HG02938 (cell line): Measurements from ENCODE around the gene STIP1.

Experiments used
- ATAC-seq: cut with Tn5 transposase; IDR thresholded peaks from one replicate; pipeline ENCODE4 v1.9.1; 2021; ENCODE audit warnings: mild to moderate bottlenecking, moderate library complexity; ENCODE audit not compliant: unreplicated experiment

Gene STIP1

GRCh38 chr11:64196626-64197025, 10.7 kb downstream of the STIP1 start:
- no peak for ATAC-seq

- ATAC-seq, result no peak
These were observed 12.5 kb downstream of the STIP1 start for GRCh38 chr11:64198511-64198910.

- no peak for ATAC-seq
These were observed 15.6 kb downstream of the STIP1 start for GRCh38 chr11:64201543-64201942.

GRCh38 chr11:64202992-64203391, 17.0 kb downstream of the STIP1 start:
- no peak for ATAC-seq

- no peak for ATAC-seq
These were observed 17.6 kb downstream of the STIP1 start for GRCh38 chr11:64203421-64204079.

GRCh38 chr11:64204080-64204440, 18.1 kb downstream of the STIP1 start:
- ATAC-seq, result no peak

GRCh38 chr11:64204464-64204989, 18.6 kb downstream of the STIP1 start:
- no peak for ATAC-seq

GRCh38 chr11:64206457-64207255, 20.7 kb downstream of the STIP1 start, which contains the start of gene FERMT3:
Gene FERMT3 (plus strand): TSS chr11:64206721. CDS start chr11:64207365, 644 bp downstream.
- no peak for ATAC-seq

- peak; percentile 69 for ATAC-seq
These were observed 21.5 kb downstream of the STIP1 start for GRCh38 chr11:64207256-64208085.

- peak; percentile 8 for ATAC-seq
These were observed 22.3 kb downstream of the STIP1 start for GRCh38 chr11:64208086-64208795.

- ATAC-seq, result no peak
These were observed 23.0 kb downstream of the STIP1 start for GRCh38 chr11:64208796-64209562.

- no peak for ATAC-seq
These were observed 23.5 kb downstream of the STIP1 start for GRCh38 chr11:64209563-64209843.

GRCh38 chr11:64210301-64211020, 24.5 kb downstream of the STIP1 start:
- no peak for ATAC-seq

- no peak for ATAC-seq
These were observed 25.4 kb downstream of the STIP1 start for GRCh38 chr11:64211181-64211872.

- no peak for ATAC-seq
These were observed 30.9 kb downstream of the STIP1 start for GRCh38 chr11:64216879-64217278.

- ATAC-seq, result no peak
These were observed 32.8 kb downstream of the STIP1 start for GRCh38 chr11:64218628-64219353.

- no peak for ATAC-seq
These were observed 33.3 kb downstream of the STIP1 start for GRCh38 chr11:64219354-64219684.

- no peak for ATAC-seq
These were observed 33.8 kb downstream of the STIP1 start for GRCh38 chr11:64219755-64220154.
